ENCODE data around the gene HSPB2. TPM values are rescaled to one million over a fixed set of nuclear protein-coding genes. Genes with fewer than 3 reads are reported as not detected.
A peak's percentile ranks its signal among the peaks of the same experiment; 100 is the strongest.
"Not testable (repeated sequence)": the region's sequence is repeated elsewhere in the genome, so short reads cannot be mapped to it uniquely, and the experiment has no call there.

The HSPB2 gene
- total and polyA plus RNA-seq, 2 donors, result 0.19 to 2.4 TPM

DNA sequence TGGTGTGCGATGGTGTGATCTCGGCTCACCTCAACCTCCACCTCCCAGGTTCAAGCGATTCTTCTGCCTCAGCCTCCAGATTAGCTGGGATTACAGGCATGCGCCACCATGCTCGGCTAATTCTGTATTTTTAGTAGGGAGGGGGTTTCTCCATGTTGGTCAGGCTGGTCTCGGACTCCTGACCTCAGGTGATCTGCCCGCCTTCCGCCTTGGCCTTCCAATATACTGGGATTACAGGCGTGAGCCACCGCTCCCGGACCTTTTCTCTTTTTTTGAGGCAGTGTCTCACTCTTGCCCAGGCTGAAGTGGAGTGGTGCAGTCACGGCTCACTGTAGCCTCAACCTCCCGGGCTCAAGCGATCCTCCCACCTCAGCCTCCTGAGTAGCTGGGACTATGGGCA lies 20.6 kb downstream of the HSPB2 start:
- H3K9me3 ChIP-seq (ENCODE audit: control insufficient read depth in 2 of 2, insufficient read depth in 1 of 2, low read length in 1 of 2); H3K27ac ChIP-seq (ENCODE audit: low read depth in 1 of 2, low read length in 1 of 2); H3K4me3 ChIP-seq (ENCODE audit: low read length in 2 of 2); H3K36me3 ChIP-seq (ENCODE audit: control insufficient read depth in 2 of 2, insufficient read depth in 2 of 2, low read length in 1 of 2); H3K27me3 ChIP-seq (ENCODE audit: control insufficient read depth in 2 of 2, insufficient read depth in 1 of 2, low read length in 1 of 2); DNase-seq (ENCODE audit: low read depth in 6 of 9, low spot score in 9 of 9): not testable (repeated sequence)
- 97% methylated on average over 14 of the region's 14 CpGs for WGBS
- H3K4me1 ChIP-seq (ENCODE audit: control insufficient read depth in 2 of 2, insufficient read depth in 2 of 2, low read length in 2 of 2), result peaks cover 5 to 22% of the 10 kb centered on the region in 2 donors

DNA sequence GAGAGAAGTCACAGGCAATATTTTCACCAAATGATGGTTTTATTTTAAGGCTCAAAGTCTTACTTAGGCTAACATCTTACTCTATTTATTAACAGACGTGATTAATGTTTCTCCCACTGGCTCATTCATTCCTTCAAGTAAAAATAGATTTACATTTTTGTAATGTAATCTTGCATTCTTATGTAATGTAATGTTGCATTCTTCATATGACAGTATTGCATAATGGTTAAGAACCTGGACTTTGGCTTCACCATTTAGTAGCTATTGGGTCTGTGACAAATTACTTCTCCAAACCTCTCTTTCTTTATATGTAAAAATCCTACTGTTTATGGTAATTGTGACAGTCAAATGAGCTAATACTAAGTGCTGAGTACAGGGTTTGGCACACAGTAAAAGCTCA lies 21.3 kb downstream of the HSPB2 start:
- DNase-seq (ENCODE audit: low read depth in 6 of 9, low spot score in 9 of 9), result no peak
- Histone ChIP-seq H3K27me3 (ENCODE audit: control insufficient read depth in 2 of 2, insufficient read depth in 1 of 2, low read length in 1 of 2) (peaks cover 0 to 5% of the 10 kb centered on the region in 2 donors), H3K4me3 (ENCODE audit: low read length in 2 of 2) (no peak overlapping the region), H3K9me3 (ENCODE audit: control insufficient read depth in 2 of 2, insufficient read depth in 1 of 2, low read length in 1 of 2) (no peaks in the 10 kb centered on the region), H3K4me1 (ENCODE audit: control insufficient read depth in 2 of 2, insufficient read depth in 2 of 2, low read length in 2 of 2) (peaks cover 5 to 28% of the 10 kb centered on the region in 2 donors), H3K36me3 (ENCODE audit: control insufficient read depth in 2 of 2, insufficient read depth in 2 of 2, low read length in 1 of 2) (no peaks in the 10 kb centered on the region), H3K27ac (ENCODE audit: low read depth in 1 of 2, low read length in 1 of 2) (no peak overlapping the region)
- 95% methylated on average over 1 of the region's 1 CpG for WGBS

- H3K4me1 ChIP-seq (ENCODE audit: control insufficient read depth in 2 of 2, insufficient read depth in 2 of 2, low read length in 2 of 2), result peaks cover 5 to 30% of the 10 kb centered on the region in 2 donors
- H3K36me3 ChIP-seq (ENCODE audit: control insufficient read depth in 2 of 2, insufficient read depth in 2 of 2, low read length in 1 of 2), result no peaks in the 10 kb centered on the region
- no peak overlapping the region for H3K27ac ChIP-seq (ENCODE audit: low read depth in 1 of 2, low read length in 1 of 2)
- WGBS, result 97% methylated on average over 1 of the region's 1 CpG
- H3K9me3 ChIP-seq (ENCODE audit: control insufficient read depth in 2 of 2, insufficient read depth in 1 of 2, low read length in 1 of 2), result no peaks in the 10 kb centered on the region
- no peak for DNase-seq (ENCODE audit: low read depth in 6 of 9, low spot score in 9 of 9)
- H3K4me3 ChIP-seq (ENCODE audit: low read length in 2 of 2), result no peak overlapping the region
- peaks cover 0 to 5% of the 10 kb centered on the region in 2 donors for H3K27me3 ChIP-seq (ENCODE audit: control insufficient read depth in 2 of 2, insufficient read depth in 1 of 2, low read length in 1 of 2)
Observed at GRCh38 chr11:111934306-111934705, 21.8 kb downstream of the HSPB2 start.

GRCh38 chr11:111935317-111936039 lies 22.9 kb downstream of the HSPB2 start:
- Histone ChIP-seq H3K27ac (ENCODE audit: low read depth in 1 of 2, low read length in 1 of 2) (no peak overlapping the region), H3K27me3 (ENCODE audit: control insufficient read depth in 2 of 2, insufficient read depth in 1 of 2, low read length in 1 of 2) (peaks cover 0 to 5% of the 10 kb centered on the region in 2 donors), H3K36me3 (ENCODE audit: control insufficient read depth in 2 of 2, insufficient read depth in 2 of 2, low read length in 1 of 2) (no peaks in the 10 kb centered on the region), H3K9me3 (ENCODE audit: control insufficient read depth in 2 of 2, insufficient read depth in 1 of 2, low read length in 1 of 2) (no peaks in the 10 kb centered on the region), H3K4me3 (ENCODE audit: low read length in 2 of 2) (no peak overlapping the region), H3K4me1 (ENCODE audit: control insufficient read depth in 2 of 2, insufficient read depth in 2 of 2, low read length in 2 of 2) (peaks cover 5 to 30% of the 10 kb centered on the region in 2 donors)
- WGBS, result 93% methylated on average over 4 of the region's 4 CpGs
- peak in 1 of 9 donors; percentile 7 for DNase-seq (ENCODE audit: low read depth in 6 of 9, low spot score in 9 of 9)

GRCh38 chr11:111936040-111936540 lies 23.6 kb downstream of the HSPB2 start:
- Histone ChIP-seq H3K36me3 (ENCODE audit: control insufficient read depth in 2 of 2, insufficient read depth in 2 of 2, low read length in 1 of 2) (no peaks in the 10 kb centered on the region), H3K4me3 (ENCODE audit: low read length in 2 of 2) (peak overlapping the region in 1 of 2 donors; percentile 57), H3K4me1 (ENCODE audit: control insufficient read depth in 2 of 2, insufficient read depth in 2 of 2, low read length in 2 of 2) (peaks cover 5 to 30% of the 10 kb centered on the region in 2 donors), H3K9me3 (ENCODE audit: control insufficient read depth in 2 of 2, insufficient read depth in 1 of 2, low read length in 1 of 2) (no peaks in the 10 kb centered on the region), H3K27me3 (ENCODE audit: control insufficient read depth in 2 of 2, insufficient read depth in 1 of 2, low read length in 1 of 2) (peaks cover 0 to 5% of the 10 kb centered on the region in 2 donors), H3K27ac (ENCODE audit: low read depth in 1 of 2, low read length in 1 of 2) (no peak overlapping the region)
- peak in 1 of 9 donors; percentile 5 for DNase-seq (ENCODE audit: low read depth in 6 of 9, low spot score in 9 of 9)
- WGBS, result 72% methylated on average over 3 of the region's 3 CpGs

GRCh38 chr11:111937461-111937769 lies 24.9 kb downstream of the HSPB2 start:
- no peak for DNase-seq (ENCODE audit: low read depth in 6 of 9, low spot score in 9 of 9)
- Histone ChIP-seq H3K9me3 (ENCODE audit: control insufficient read depth in 2 of 2, insufficient read depth in 1 of 2, low read length in 1 of 2) (no peaks in the 10 kb centered on the region), H3K27me3 (ENCODE audit: control insufficient read depth in 2 of 2, insufficient read depth in 1 of 2, low read length in 1 of 2) (peaks cover 0 to 5% of the 10 kb centered on the region in 2 donors), H3K36me3 (ENCODE audit: control insufficient read depth in 2 of 2, insufficient read depth in 2 of 2, low read length in 1 of 2) (no peaks in the 10 kb centered on the region), H3K4me1 (ENCODE audit: control insufficient read depth in 2 of 2, insufficient read depth in 2 of 2, low read length in 2 of 2) (peaks cover 5 to 30% of the 10 kb centered on the region in 2 donors), H3K4me3 (ENCODE audit: low read length in 2 of 2) (peak overlapping the region; percentile 57 to 67), H3K27ac (ENCODE audit: low read depth in 1 of 2, low read length in 1 of 2) (peak overlapping the region in 1 of 2 donors; percentile 33)
- 37% methylated on average over 9 of the region's 9 CpGs for WGBS

DNA sequence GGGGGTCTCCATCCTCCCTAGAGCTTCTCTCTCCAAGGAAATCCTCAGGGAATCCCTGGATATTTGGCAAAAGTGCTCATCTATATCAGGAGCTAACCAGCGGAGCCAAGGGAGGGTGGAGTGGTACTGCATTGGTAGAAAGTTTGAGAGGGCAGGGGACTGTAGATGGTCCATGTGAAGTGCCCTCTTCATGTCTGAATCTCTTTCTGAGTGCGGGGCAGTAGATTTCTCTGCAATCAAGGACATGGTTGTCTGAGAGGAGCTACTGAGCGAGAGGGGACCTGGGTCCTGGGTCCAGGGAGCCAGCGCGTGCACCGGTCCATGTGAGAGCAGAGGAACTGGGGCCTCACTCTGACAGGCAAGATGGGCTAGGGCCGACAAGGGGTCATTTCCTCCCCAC lies 25.3 kb downstream of the HSPB2 start:
- Histone ChIP-seq H3K36me3 (ENCODE audit: control insufficient read depth in 2 of 2, insufficient read depth in 2 of 2, low read length in 1 of 2) (no peaks in the 10 kb centered on the region), H3K4me1 (ENCODE audit: control insufficient read depth in 2 of 2, insufficient read depth in 2 of 2, low read length in 2 of 2) (peaks cover 5 to 30% of the 10 kb centered on the region in 2 donors), H3K27me3 (ENCODE audit: control insufficient read depth in 2 of 2, insufficient read depth in 1 of 2, low read length in 1 of 2) (peaks cover 0 to 5% of the 10 kb centered on the region in 2 donors), H3K4me3 (ENCODE audit: low read length in 2 of 2) (no peak overlapping the region), H3K9me3 (ENCODE audit: control insufficient read depth in 2 of 2, insufficient read depth in 1 of 2, low read length in 1 of 2) (no peaks in the 10 kb centered on the region), H3K27ac (ENCODE audit: low read depth in 1 of 2, low read length in 1 of 2) (peak overlapping the region in 1 of 2 donors; percentile 54)
- WGBS, result 85% methylated on average over 7 of the region's 7 CpGs
- peak in 1 of 9 donors; percentile 10 for DNase-seq (ENCODE audit: low read depth in 6 of 9, low spot score in 9 of 9)

- DNase-seq (ENCODE audit: low read depth in 6 of 9, low spot score in 9 of 9), result peak in 2 of 9 donors; percentile 30 to 50
- Histone ChIP-seq H3K27me3 (ENCODE audit: control insufficient read depth in 2 of 2, insufficient read depth in 1 of 2, low read length in 1 of 2) (peaks cover 0 to 5% of the 10 kb centered on the region in 2 donors), H3K27ac (ENCODE audit: low read depth in 1 of 2, low read length in 1 of 2) (peak overlapping the region in 1 of 2 donors; percentile 50), H3K9me3 (ENCODE audit: control insufficient read depth in 2 of 2, insufficient read depth in 1 of 2, low read length in 1 of 2) (no peaks in the 10 kb centered on the region), H3K4me1 (ENCODE audit: control insufficient read depth in 2 of 2, insufficient read depth in 2 of 2, low read length in 2 of 2) (peaks cover 5 to 33% of the 10 kb centered on the region in 2 donors), H3K36me3 (ENCODE audit: control insufficient read depth in 2 of 2, insufficient read depth in 2 of 2, low read length in 1 of 2) (no peaks in the 10 kb centered on the region), H3K4me3 (ENCODE audit: low read length in 2 of 2) (no peak overlapping the region)
- 19% methylated on average over 7 of the region's 7 CpGs for WGBS
Observed at GRCh38 chr11:111938687-111939160, 26.2 kb downstream of the HSPB2 start.

DNA sequence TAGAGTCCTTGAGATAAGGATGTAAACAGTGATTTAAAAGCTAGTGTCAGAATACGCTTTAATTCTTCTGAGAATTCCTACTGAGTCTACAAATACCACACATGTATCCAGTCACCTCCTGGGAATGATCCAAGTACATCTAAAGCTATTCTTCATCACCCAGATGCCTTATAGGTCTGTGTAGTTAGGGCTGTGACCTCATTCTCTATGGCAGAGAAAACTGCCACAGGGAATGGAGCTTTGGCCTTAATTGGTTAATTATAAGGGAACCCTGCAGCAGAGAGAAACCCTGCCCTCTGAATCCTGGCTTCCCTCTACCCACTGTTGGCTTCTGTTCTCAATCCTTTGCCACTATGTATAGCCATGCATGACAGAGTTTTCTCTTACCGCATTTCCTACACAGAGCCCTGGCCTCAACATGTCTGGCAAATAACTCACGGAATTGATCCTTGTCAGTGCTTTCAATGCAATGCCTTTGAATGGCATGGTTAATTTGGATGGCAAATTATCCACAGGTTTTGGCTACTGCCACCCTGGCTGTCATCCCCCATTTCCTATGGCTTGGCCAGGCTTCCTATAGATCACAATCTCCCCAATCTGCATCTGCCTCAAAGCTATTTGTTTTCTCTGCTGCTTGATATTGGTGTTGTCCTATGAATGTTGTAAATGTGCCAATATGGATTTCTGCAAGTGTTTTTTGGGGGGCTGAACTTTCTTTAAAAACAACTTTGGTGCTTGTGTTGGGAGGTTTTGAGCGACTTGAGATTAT lies 27.5 kb downstream of the HSPB2 start:
- no peak for DNase-seq (ENCODE audit: low read depth in 6 of 9, low spot score in 9 of 9)
- Histone ChIP-seq H3K4me1 (ENCODE audit: control insufficient read depth in 2 of 2, insufficient read depth in 2 of 2, low read length in 2 of 2) (peaks cover 5 to 32% of the 10 kb centered on the region in 2 donors), H3K27me3 (ENCODE audit: control insufficient read depth in 2 of 2, insufficient read depth in 1 of 2, low read length in 1 of 2) (peaks cover 0 to 5% of the 10 kb centered on the region in 2 donors), H3K27ac (ENCODE audit: low read depth in 1 of 2, low read length in 1 of 2) (no peak overlapping the region), H3K9me3 (ENCODE audit: control insufficient read depth in 2 of 2, insufficient read depth in 1 of 2, low read length in 1 of 2) (no peaks in the 10 kb centered on the region), H3K4me3 (ENCODE audit: low read length in 2 of 2) (no peak overlapping the region), H3K36me3 (ENCODE audit: control insufficient read depth in 2 of 2, insufficient read depth in 2 of 2, low read length in 1 of 2) (no peaks in the 10 kb centered on the region)
- WGBS, result 93% methylated on average over 4 of the region's 4 CpGs

Data from thymus (tissue), 11 donors.